ENCODE data around the gene HNF1A.
A peak's percentile ranks its signal among the peaks of the same experiment; 100 is the strongest.

Gene HNF1A

DNA sequence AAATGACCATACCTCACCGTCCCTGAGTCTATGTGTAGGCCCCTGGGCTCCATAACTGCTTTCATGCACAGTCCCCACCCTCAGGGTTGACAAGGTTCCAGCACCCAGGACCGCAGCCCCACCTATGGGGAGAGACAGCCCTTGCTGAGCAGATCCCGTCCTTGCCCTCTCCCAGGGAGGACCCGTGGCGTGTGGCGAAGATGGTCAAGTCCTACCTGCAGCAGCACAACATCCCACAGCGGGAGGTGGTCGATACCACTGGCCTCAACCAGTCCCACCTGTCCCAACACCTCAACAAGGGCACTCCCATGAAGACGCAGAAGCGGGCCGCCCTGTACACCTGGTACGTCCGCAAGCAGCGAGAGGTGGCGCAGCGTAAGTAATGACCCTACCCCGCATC, 10.3 kb downstream of the HNF1A start:
- DNase-seq (ENCODE audit: low spot score), result no peak

DNA sequence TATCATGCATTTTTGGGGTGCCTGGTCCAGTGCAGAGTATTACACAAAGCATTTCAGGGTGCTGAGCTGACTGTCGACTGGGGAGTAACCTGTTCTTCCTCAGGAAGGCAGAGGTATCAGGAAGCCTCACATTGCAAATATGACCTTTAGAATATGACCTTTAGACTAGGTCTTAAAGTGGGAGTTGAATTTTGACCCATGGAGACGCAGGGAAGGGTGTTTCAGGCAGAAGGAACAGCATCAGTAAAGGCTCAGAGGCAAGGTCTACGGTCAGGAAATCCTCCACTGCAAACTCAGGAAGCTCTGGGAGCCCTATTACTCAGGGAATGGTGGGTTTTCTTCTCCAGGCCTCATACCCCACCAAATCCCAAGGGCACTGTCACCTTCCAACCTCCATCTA, 11.3 kb downstream of the HNF1A start:
- DNase-seq (ENCODE audit: low spot score), result no peak

DNA sequence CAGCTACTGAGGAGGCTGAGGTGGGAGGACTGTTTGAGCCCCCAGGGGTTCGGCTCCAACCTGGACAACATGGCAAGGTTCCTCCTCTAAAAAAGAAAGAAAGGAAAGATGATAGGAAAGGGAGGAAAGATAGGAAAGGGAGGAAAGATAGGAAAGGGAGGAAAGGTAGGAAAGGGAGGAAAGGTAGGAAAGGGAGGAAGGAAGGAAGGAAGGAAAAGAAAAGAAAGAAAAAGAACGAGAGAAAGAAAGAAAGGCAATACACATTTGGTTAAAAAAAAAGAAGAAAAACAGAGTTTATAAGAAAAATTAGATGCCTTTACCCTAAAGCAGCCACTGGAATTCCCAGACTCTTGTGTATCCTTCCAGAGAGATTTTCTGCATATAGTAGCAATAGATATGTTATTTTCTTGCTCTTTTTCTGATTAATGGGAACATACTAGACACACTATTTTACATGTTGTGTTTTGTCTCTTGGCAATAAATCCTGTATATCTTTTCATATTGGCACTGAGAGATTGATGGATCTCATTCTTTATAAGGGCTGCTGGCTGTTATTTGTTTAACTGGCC, 12.2 kb downstream of the HNF1A start:
- DNase-seq (ENCODE audit: low spot score), result no peak

GRCh38 chr12:120991965-120992364, 13.6 kb downstream of the HNF1A start:
- DNase-seq (ENCODE audit: low spot score), result no peak

GRCh38 chr12:120992989-120993388, 14.6 kb downstream of the HNF1A start:
- no peak for DNase-seq (ENCODE audit: low spot score)

DNA sequence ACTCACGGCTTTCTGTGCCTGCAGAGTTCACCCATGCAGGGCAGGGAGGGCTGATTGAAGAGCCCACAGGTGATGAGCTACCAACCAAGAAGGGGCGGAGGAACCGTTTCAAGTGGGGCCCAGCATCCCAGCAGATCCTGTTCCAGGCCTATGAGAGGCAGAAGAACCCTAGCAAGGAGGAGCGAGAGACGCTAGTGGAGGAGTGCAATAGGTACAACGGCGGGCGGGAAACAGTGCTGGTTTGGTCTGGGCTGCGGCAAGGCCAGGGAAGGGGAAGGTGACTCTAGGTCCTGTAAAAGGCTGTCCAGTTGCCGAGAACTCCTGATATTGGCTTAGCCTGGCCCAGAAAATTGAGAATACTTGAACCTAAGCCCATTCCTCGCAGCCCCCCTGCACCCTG, 15.2 kb downstream of the HNF1A start:
- DNase-seq (ENCODE audit: low spot score), result no peak

- DNase-seq (ENCODE audit: low spot score), result no peak
Observed at GRCh38 chr12:120994059-120994458, 15.7 kb downstream of the HNF1A start.

DNA sequence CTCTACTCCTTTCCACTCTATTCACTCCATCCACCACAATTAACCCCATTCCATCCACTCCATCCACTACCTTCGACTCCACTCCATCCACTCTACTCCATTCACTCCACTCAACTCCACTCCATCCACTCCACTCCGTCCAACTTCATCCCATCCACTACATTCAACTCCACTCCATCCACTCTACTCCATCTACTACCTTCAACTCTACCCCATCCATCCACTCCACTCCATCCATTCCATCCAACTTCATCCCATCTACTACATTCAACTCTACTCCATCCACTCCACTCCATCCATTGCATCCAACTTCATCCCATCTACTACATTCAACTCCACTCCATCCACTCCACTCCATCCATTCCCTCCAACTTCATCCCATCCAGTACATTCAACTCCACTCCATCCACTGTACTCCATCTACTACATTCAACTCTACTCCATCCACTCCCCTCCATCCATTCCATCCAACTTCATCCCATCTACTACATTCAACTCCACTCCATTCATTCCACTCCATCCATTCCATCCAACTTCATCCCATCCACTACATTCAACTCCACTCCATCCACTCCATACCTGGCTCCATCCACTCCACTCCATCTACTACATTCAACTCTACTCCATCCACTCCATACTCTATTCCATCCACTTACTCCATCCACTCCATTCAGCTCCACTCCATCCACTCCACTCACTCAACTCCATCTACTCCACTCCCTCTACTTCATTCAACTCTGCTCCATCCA, 16.4 kb downstream of the HNF1A start:
- no peak for DNase-seq (ENCODE audit: low spot score)

DNA sequence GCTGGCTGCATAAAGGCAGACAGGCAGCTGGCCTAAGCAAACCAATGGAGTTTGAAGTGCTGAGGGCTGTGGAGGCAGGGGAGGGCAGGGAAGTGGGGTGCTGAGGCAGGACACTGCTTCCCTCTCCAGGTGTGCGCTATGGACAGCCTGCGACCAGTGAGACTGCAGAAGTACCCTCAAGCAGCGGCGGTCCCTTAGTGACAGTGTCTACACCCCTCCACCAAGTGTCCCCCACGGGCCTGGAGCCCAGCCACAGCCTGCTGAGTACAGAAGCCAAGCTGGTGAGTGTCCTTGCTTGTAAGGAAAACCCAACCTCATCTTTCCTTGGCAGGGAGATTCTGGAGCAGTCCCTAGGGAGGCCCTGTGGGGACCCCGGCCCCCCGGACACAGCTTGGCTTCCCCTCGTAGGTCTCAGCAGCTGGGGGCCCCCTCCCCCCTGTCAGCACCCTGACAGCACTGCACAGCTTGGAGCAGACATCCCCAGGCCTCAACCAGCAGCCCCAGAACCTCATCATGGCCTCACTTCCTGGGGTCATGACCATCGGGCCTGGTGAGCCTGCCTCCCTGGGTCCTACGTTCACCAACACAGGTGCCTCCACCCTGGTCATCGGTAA, 17.9 kb downstream of the HNF1A start:
- DNase-seq (ENCODE audit: low spot score), result no peak

DNA sequence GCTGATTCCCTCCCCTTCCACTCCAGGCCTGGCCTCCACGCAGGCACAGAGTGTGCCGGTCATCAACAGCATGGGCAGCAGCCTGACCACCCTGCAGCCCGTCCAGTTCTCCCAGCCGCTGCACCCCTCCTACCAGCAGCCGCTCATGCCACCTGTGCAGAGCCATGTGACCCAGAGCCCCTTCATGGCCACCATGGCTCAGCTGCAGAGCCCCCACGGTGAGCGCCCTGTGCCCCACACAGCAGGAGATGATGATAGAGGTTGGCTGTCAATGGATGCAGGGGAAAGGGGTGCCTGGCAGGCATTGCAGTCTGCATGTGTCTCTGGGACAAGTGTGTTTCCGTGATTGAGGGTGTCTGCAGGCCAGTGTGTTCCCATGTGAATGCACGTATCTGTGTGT, 19.1 kb downstream of the HNF1A start:
- no peak for DNase-seq (ENCODE audit: low spot score)

DNA sequence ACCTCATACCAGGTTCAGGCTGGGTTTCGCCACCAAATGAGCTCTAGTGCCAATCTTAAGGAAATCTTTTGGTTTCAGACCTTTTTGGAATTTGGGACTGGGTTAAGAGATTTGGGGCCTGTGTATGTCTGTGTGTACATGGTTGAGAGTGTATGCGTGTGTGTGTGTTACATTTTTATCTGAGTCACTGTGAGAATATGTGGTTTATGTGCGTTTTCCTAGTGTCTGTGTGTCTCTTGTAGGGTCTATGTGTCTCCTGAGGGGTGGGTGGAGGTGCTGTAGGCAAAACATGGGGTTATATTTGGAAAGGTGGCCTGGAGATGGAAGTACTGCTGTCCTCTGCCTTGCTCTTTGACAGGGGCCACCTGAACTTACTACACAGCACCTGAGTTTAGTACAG, 20.1 kb downstream of the HNF1A start:
- DNase-seq (ENCODE audit: low spot score), result no peak

DNA sequence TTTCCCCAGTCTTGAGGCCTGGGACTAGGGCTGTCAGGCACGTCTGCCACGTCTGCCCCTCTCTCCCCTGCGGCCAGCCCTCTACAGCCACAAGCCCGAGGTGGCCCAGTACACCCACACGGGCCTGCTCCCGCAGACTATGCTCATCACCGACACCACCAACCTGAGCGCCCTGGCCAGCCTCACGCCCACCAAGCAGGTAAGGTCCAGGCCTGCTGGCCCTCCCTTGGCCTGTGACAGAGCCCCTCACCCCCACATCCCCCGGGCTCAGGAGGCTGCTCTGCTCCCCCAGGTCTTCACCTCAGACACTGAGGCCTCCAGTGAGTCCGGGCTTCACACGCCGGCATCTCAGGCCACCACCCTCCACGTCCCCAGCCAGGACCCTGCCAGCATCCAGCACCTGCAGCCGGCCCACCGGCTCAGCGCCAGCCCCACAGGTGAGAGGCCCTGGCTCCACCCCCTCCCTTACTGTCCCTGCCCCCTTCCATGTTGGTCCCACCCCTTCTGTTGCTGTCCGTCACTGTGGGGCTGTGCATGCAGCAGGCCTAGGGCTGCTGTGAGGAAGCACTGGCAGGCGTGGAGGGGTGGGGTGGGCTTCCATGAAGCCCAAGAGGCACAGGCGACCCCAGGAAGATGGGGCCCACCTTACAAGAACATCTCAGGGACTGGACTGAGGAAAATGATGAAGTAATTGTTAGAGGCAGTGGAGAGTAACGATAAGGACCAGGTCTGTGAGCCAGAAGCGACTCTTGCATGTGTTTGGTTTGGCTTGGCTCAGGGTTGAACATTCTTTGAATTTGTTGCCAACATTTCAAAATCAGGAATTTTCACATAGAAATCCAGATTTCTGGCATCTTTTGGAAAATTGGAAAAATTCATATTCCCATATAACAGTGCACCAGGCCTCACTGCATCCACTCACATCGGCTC, 21.1 kb downstream of the HNF1A start:
- no peak for DNase-seq (ENCODE audit: low spot score)

DNA sequence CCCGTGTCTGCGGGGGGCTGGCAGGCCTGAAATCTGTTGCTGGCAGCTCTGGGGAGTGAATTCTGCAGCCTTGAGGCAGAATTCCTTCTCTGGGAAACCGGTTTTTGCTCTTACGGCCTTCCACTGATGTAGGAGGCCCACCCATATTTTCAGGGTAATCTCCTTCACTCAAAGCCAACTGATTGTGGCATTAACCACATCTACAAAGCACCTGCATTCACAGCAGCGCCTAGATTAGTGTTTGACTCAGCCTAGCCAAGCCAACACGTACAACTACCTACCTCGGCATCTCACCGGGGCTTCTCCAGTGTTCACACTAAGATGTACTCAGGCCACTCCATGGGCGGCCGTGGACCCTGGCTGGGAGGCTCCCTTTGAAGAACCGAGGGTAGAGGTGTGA, 22.2 kb downstream of the HNF1A start:
- no peak for DNase-seq (ENCODE audit: low spot score)

- DNase-seq (ENCODE audit: low spot score), result no peak
Observed at GRCh38 chr12:121001060-121001459, 22.7 kb downstream of the HNF1A start.

DNA sequence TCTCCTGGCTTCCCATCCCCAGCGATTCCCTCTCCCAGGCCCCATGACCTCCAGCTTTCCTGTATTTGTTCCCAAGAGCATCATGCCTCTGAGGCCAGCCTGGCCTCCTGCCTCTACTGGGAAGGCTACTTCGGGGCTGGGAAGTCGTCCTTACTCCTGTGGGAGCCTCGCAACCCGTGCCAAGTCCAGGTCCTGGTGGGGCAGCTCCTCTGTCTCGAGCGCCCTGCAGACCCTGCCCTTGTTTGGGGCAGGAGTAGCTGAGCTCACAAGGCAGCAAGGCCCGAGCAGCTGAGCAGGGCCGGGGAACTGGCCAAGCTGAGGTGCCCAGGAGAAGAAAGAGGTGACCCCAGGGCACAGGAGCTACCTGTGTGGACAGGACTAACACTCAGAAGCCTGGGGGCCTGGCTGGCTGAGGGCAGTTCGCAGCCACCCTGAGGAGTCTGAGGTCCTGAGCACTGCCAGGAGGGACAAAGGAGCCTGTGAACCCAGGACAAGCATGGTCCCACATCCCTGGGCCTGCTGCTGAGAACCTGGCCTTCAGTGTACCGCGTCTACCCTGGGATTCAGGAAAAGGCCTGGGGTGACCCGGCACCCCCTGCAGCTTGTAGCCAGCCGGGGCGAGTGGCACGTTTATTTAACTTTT, 23.6 kb downstream of the HNF1A start:
- no peak for DNase-seq (ENCODE audit: low spot score)

DNA sequence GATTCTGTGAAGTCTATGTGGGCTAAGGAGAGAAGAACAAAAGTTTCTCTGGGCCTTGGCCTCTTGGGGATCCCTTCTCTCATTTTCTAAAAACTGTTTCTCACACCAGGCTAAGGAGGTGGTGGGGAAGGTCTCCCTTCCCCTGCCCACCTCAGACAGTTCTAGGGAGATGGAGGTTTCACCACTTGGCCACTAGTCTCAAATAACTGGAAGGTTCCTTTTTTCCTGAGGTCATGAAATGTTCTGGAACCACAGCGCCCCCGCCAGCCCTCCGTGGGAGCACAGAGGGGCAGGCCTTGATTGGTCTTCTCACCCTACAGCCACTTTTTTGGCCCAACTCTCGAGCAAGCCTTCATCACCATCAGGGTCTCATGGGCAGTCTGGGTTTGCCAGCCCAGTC, 25.3 kb downstream of the HNF1A start:
- DNase-seq (ENCODE audit: low spot score), result no peak

DNA sequence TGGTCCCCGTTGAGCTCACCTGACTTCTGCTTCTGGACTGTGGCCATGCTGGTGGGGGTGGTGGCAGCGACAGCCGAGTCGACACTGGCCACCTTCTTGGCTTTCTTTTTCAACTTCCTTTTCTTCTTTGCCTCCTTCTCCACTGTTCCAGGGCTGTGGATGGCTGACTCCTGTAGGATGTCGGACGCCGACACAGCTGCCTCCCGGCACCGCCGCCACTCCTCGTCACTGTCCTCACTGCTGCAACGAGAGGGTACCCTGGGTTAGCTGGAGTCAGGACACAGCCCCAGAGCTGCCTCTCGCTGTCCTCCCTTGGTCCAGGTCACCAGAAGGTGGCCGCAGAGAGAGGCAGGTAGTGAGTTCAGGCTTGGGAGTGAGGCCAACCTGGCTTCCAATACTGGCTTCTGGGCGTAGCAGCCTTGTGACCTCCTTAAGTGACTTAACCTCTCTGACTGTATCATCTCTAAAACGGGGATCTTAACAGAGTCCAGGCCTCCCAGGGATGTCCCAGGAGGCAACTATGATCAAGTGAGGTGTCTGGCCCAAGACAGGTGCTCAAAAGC, 26.0 kb downstream of the HNF1A start:
- no peak for DNase-seq (ENCODE audit: low spot score)

DNA sequence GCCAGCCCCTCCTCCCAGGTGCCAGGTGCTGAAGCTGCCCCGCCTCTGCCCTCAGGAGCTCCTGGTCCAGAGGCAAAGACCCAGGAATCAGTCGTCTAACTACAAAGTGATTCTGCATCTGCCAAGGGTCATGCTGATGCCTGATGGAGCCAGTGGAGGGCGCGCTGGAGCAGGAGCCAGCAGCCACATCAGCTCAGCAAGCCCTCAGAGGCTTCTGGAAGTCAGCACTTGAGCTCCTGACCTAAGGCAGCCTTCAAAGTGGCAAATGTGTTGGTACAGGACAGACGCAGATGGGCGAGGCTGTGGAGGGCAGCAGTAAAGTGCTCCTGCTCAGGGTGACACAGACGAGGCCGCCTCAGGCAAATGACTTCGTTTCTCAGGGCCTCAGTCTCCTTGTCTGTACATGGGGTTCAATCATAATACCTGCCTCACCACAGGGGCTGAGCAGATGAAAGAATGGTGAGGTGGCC, 27.0 kb downstream of the HNF1A start:
- DNase-seq (ENCODE audit: low spot score), result peak; percentile 40

GRCh38 chr12:121008347-121009098, 30.2 kb downstream of the HNF1A start:
- DNase-seq (ENCODE audit: low spot score), result no peak

DNA sequence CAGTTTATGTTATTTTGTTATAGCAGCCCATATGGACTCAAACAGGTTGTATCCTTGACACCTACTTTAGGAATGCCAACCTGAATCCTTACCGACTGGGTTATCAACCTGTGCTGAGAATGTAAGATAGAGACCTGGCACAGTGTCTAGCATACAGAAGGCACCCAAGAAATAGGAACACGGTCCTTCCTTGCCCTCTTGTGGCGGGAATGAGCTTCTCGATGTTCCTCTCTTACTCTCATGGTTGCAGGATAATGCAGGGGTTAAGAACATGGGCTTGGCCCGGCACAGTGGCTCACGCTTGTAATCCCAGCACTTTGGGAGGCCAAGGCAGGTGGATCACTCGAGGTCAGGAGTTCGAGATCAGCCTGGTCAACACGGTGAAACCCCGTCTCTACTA, 31.4 kb downstream of the HNF1A start:
- peak; percentile 41 for DNase-seq (ENCODE audit: low spot score)

GRCh38 chr12:121010860-121011259, 32.5 kb downstream of the HNF1A start:
- no peak for DNase-seq (ENCODE audit: low spot score)

Data from LoVo (cell line).